IgD-negative memory B cell (primary cell): ENCODE measurements around the gene CD9. TPM values are rescaled to one million over a fixed set of nuclear protein-coding genes. Genes with fewer than 3 reads are reported as not detected.
A peak's percentile ranks its signal among the peaks of the same experiment; 100 is the strongest.

ENCODE experiments used
- H3K27ac Mint-ChIP-seq, 3 donors: one replicate each; pipeline ENCODE4 v1.8.0; 2020 to 2022; ENCODE audit warnings: mild to moderate bottlenecking in 3 of 3, mixed read lengths in 3 of 3, moderate library complexity in 1 of 3
- H3K27me3 Mint-ChIP-seq: one replicate; pipeline ENCODE4 v1.8.0; 2021; ENCODE audit warnings: mixed read lengths
- H3K36me3 Mint-ChIP-seq: one replicate; pipeline ENCODE4 v1.8.0; 2020; ENCODE audit warnings: mild to moderate bottlenecking, mixed read lengths
- H3K4me1 Mint-ChIP-seq, 3 donors: one replicate each; pipeline ENCODE4 v1.8.0; 2020 to 2022; ENCODE audit warnings: mixed read lengths in 3 of 3, mild to moderate bottlenecking in 1 of 3
- H3K4me3 Mint-ChIP-seq, 4 donors: one replicate each; pipeline ENCODE4 v1.8.0; 2020 to 2022; ENCODE audit warnings: mild to moderate bottlenecking in 4 of 4, mixed read lengths in 4 of 4, moderate library complexity in 3 of 4
- H3K9me3 Mint-ChIP-seq, 3 donors: one replicate each; pipeline ENCODE4 v1.8.0; 2020 to 2021; ENCODE audit warnings: mixed read lengths in 3 of 3, mild to moderate bottlenecking in 1 of 3
- polyA plus RNA-seq: library from polyadenylated mRNA; unstranded; fragments of 300-500 nt; fragmentation: Illumina TruSeq; gene quantifications from one replicate; pipeline ENCODE4 v1.2.3, GENCODE V29; 2021

CD9 gene
- polyA plus RNA-seq, 1 donor from 2014 or later, result 9.6 TPM

DNA sequence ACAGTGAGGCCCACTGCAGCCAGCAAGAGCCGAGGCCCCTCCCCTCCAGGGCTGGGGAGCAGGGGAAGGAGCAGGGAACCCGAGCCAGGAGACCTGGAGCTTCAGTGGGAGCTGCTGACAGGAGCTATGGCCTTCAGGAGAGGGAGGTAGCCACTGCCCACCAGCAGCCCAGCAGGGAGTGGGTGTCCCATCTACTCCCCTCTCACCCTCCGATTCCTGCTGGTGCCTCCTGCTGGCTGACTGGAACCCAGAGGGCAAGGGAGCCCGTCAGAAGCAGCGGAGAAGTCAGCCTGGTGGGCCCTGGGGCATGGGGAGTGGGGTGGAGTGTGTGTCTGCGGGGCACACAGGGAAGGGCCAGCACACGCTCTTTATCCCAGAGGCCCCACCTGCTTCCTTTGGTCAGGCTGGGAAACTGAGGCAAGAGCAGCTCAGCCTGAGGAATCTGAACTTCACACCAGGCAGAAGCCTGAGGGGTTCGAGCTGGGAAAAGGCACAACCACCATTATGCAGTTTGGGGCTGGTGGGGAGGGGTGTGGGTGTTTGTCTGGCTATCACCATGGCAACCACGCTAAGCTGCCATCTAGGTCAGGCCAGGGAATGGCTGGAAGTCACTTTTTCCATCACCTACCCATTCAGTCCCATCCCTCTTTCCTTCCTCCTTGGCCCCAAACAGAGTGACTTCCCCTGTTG lies 73.5 kb downstream of the CD9 start:
- Mint-ChIP-seq H3K4me1 (peaks cover 0 to 8% (median 4%) of the 10 kb centered on the region in 3 donors), H3K27me3 (peaks cover 32% of the 10 kb centered on the region), H3K4me3 (peak overlapping the region in 1 of 4 donors; percentile 65), H3K27ac (no peak overlapping the region), H3K36me3 (no peaks in the 10 kb centered on the region), H3K9me3 (no peaks in the 10 kb centered on the region)

- H3K4me1 Mint-ChIP-seq, result peaks cover 0 to 8% (median 4%) of the 10 kb centered on the region in 3 donors
- no peaks in the 10 kb centered on the region for H3K9me3 Mint-ChIP-seq
- H3K4me3 Mint-ChIP-seq, result peak overlapping the region in 1 of 4 donors; percentile 65
- H3K27me3 Mint-ChIP-seq, result peaks cover 32% of the 10 kb centered on the region
- no peaks in the 10 kb centered on the region for H3K36me3 Mint-ChIP-seq
- no peak overlapping the region for H3K27ac Mint-ChIP-seq
Measured at GRCh38 chr12:6274231-6275221, 74.3 kb downstream of the CD9 start.

DNA sequence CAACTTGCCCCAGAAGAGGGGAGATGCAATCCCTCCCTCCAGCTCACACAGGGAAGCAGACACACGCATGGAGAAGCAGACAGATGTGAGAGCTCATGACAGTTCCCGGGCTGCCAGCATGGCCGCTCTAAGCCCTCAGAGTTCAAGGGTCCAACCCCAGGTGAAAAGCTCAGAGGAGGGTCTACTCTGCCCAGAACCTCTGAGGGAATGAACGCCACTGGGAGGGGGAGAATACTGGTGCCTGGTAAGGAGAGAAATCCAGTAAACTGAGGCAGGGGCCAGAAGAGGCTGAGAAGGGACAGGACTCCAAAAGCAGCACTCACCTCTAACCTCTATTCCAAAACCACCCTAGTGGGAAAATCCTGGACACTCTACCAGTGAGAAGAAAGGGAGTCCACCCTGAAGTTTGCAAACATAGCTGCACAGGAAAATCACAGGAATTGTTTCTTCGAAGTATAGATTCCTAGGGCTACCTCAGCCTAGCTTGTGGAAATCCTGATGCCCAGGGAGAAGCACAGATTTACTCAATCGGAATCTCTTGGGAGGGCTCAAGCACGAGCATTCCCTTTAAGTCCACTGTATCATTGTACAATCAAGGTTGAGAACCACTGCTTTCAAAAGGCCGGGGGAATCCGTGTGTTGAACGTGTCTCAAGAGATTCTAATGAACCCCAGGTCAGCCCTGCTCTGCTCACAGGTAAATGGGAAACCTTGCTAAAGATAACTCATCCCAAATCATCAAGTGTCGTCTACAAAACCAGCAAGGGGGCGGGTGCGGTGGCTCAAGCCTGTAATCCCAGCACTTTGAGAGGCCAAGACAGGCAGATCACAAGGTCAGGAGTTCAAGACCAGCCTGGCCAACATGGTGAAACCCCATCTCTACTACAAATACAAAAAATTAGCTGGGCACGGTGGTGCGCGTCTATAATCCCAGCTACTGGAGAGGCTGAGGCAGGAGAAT lies 76.0 kb downstream of the CD9 start:
- Mint-ChIP-seq H3K4me1 (peaks cover 0 to 8% (median 4%) of the 10 kb centered on the region in 3 donors), H3K27ac (no peak overlapping the region), H3K36me3 (no peaks in the 10 kb centered on the region), H3K9me3 (no peaks in the 10 kb centered on the region), H3K27me3 (peaks cover 39% of the 10 kb centered on the region), H3K4me3 (peak overlapping the region in 1 of 4 donors; percentile 49)

DNA sequence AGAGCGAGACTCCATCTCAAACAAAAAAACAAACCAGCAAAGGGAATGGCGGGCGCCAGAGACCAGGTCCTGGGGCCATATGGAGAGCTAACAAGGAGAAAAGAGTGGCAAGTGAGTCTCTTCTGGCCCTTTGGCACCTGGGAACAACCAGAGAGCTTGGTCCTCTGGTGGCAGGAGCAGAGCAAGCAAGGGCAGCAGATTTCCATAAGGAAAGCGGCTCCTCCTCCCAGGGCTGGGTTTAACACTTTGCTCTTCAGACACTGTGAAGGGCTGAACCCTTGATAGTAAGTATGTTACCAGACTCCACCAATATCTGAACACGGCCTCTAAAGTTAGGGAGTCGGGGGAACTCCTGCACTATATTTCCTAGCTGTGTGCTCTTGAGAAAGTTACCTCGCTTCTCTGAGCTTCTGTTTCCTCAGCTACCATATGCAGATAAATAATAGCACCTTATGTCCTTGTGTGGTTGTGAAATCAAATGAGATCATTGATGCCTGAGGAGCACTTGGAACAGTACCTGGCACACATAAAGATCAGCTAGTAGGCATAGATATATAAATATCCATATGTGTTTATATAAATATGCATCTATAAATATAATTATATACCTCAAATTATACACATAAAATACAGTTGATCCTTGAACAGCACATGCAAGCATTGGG lies 76.9 kb downstream of the CD9 start:
- Mint-ChIP-seq H3K36me3 (no peaks in the 10 kb centered on the region), H3K9me3 (no peaks in the 10 kb centered on the region), H3K4me3 (peak overlapping the region in 1 of 4 donors; percentile 49), H3K27ac (peak overlapping the region in 1 of 3 donors; percentile 13), H3K4me1 (peaks cover 0 to 8% (median 4%) of the 10 kb centered on the region in 3 donors), H3K27me3 (peaks cover 43% of the 10 kb centered on the region)

DNA sequence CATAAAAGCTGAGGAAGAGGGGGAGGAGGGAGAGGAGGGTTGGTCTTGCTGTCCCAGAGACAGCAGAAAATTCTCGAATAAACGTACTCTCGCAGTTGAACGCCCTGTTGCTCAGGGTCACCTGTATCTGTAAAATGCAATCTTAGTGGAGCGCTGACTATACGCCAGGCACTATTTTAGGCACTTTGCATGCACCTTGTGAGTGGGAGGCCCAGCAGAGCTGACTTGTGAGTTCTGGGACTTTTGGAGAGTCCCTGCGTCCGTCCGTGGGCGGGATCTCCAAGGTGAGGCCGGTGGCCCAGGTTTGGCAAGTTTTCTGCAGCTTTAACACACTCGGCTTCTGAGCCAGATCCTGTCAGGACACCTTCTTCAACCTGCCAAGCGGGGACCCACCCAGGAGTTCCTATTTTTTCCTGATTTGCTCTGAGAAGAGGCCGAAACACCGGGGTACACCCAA lies 77.8 kb downstream of the CD9 start:
- Mint-ChIP-seq H3K4me3 (peak overlapping the region; percentile 64 to 91 (median 86)), H3K27me3 (peaks cover 42% of the 10 kb centered on the region), H3K9me3 (no peaks in the 10 kb centered on the region), H3K27ac (peak overlapping the region in 1 of 3 donors; percentile 57), H3K36me3 (no peaks in the 10 kb centered on the region), H3K4me1 (peaks cover 0 to 7% (median 4%) of the 10 kb centered on the region in 3 donors)

GRCh38 chr12:6278439-6279255 lies 78.4 kb downstream of the CD9 start:
- H3K27me3 Mint-ChIP-seq, result peaks cover 42% of the 10 kb centered on the region

GRCh38 chr12:6279256-6279628 lies 79.0 kb downstream of the CD9 start:
- Mint-ChIP-seq H3K9me3 (no peaks in the 10 kb centered on the region), H3K27ac (no peak overlapping the region), H3K36me3 (no peaks in the 10 kb centered on the region), H3K27me3 (peaks cover 44% of the 10 kb centered on the region), H3K4me1 (peaks cover 0 to 5% (median 4%) of the 10 kb centered on the region in 3 donors), H3K4me3 (peak overlapping the region in 3 of 4 donors; percentile 38 to 53 (median 43))

More at GRCh38 chr12:6278439-6279255, 78.4 kb downstream of the CD9 start:
- H3K9me3 Mint-ChIP-seq, result no peaks in the 10 kb centered on the region
- H3K4me1 Mint-ChIP-seq, result peaks cover 0 to 5% (median 4%) of the 10 kb centered on the region in 3 donors
- H3K27ac Mint-ChIP-seq, result peak overlapping the region in 1 of 3 donors; percentile 57
- H3K4me3 Mint-ChIP-seq, result peak overlapping the region; percentile 64 to 91 (median 86)
- H3K36me3 Mint-ChIP-seq, result no peaks in the 10 kb centered on the region

DNA sequence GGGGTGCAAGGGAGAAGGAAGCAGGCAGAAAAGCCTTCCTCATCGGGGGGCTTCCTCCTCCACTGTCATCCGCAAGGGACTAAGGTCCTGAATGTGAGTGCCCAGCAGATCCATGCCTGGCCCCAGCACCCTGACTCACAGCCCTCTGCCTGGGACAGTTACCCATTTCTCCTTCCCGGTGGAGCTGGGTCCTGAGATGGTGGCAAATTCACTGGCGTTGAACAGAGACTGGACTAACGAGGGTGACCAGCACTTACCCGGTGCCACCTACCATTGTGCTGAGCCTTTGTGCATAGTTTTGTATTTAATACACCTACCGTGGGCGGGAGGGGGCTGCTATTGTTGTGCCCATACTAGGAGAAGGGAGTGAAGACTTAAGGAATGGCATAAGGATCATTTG lies 79.4 kb downstream of the CD9 start:
- Mint-ChIP-seq H3K9me3 (no peaks in the 10 kb centered on the region), H3K27ac (peak overlapping the region in 1 of 3 donors; percentile 73), H3K4me1 (peaks cover 0 to 5% (median 4%) of the 10 kb centered on the region in 3 donors), H3K27me3 (peaks cover 44% of the 10 kb centered on the region), H3K4me3 (peak overlapping the region in 2 of 4 donors; percentile 15 to 53), H3K36me3 (no peaks in the 10 kb centered on the region)

DNA sequence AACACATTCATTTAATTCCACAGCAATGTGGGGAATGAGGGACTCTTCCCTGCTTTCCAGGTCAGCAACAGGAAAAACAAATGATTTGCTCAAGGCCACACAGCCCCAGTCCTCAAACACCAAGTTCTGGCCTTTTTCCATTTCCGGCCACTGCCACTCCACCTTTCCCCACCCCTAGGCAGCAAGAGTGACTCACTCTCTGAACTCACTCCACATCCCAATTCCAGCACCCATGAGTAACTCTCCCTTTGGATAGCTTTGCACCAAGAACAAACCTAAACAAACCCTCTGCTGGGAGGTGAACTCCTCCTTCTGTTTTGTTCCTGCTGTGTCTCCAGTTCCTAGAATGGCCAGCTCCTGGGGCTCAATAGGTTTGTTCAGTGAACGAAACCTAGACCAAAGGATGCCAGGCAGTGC lies 79.9 kb downstream of the CD9 start:
- H3K9me3 Mint-ChIP-seq, result no peaks in the 10 kb centered on the region
- H3K27ac Mint-ChIP-seq, result no peak overlapping the region
- peak overlapping the region in 1 of 4 donors; percentile 53 for H3K4me3 Mint-ChIP-seq
- H3K36me3 Mint-ChIP-seq, result no peaks in the 10 kb centered on the region
- peaks cover 0 to 7% (median 5%) of the 10 kb centered on the region in 3 donors for H3K4me1 Mint-ChIP-seq
- peaks cover 42% of the 10 kb centered on the region for H3K27me3 Mint-ChIP-seq

DNA sequence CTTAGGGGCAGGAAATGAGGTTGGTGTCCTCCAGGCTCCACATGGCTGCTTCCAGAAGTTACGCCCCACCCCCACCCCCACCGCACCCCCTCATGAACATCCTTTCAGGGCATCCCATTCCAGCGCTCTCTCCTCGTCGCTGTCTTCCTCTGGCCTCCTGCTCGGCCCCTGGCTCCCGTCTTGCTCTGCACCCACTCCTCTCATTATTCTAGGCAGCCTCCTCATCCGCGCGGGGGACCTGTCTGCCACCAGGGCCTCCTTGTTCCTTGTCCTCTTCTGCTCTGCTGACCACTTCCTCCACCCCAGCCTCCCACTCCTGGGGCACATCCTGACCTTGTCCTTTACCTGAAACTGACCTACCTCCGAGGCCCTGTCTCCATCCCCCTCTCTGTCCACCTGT lies 80.5 kb downstream of the CD9 start:
- no peaks in the 10 kb centered on the region for H3K36me3 Mint-ChIP-seq
- peaks cover 43% of the 10 kb centered on the region for H3K27me3 Mint-ChIP-seq
- H3K9me3 Mint-ChIP-seq, result no peaks in the 10 kb centered on the region
- H3K4me3 Mint-ChIP-seq, result no peak overlapping the region
- no peak overlapping the region for H3K27ac Mint-ChIP-seq
- H3K4me1 Mint-ChIP-seq, result peaks cover 0 to 9% (median 6%) of the 10 kb centered on the region in 3 donors

- H3K4me1 Mint-ChIP-seq, result peaks cover 0 to 9% (median 6%) of the 10 kb centered on the region in 3 donors
- no peaks in the 10 kb centered on the region for H3K36me3 Mint-ChIP-seq
- H3K9me3 Mint-ChIP-seq, result no peaks in the 10 kb centered on the region
- no peak overlapping the region for H3K27ac Mint-ChIP-seq
- H3K27me3 Mint-ChIP-seq, result peaks cover 39% of the 10 kb centered on the region
- H3K4me3 Mint-ChIP-seq, result no peak overlapping the region
Measured at GRCh38 chr12:6281081-6281809, 81.0 kb downstream of the CD9 start.

DNA sequence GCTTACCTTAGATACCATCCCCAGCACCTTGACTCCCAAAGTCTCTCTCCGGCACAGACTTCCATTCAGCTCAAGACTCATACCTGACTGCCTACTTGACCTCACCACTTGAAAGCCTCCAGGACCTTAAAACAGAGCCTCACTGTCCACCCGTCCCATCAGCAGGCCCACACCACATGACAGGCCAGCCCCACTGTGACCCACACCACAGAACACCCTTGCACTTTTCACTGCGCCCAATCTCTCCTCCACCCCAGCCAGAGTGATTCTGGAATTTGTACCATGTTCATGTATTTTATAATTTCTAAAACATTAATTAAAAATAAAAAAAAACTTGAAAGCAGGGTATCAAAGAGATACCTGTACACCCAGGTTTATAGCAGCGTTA lies 82.2 kb downstream of the CD9 start:
- peak overlapping the region in 1 of 4 donors; percentile 1 for H3K4me3 Mint-ChIP-seq
- peaks cover 29% of the 10 kb centered on the region for H3K27me3 Mint-ChIP-seq
- H3K36me3 Mint-ChIP-seq, result no peaks in the 10 kb centered on the region
- peaks cover 0 to 9% (median 6%) of the 10 kb centered on the region in 3 donors for H3K4me1 Mint-ChIP-seq
- H3K27ac Mint-ChIP-seq, result no peak overlapping the region
- H3K9me3 Mint-ChIP-seq, result no peaks in the 10 kb centered on the region
